Heart left ventricle (tissue), 16 donors: ENCODE measurements around the gene ORC3. TPM values are rescaled to one million over a fixed set of nuclear protein-coding genes. Genes with fewer than 3 reads are reported as not detected.
A peak's percentile ranks its signal among the peaks of the same experiment; 100 is the strongest.

ENCODE experiments used
- ATAC-seq, 4 donors: fragments of 200-7000 bp; cut with Tn5 transposase; one replicate each; pipeline ENCODE4 v1.9.1; 2020 to 2022; ENCODE audit warnings: moderate library complexity in 4 of 4, mild to moderate bottlenecking in 3 of 4, moderate number of reproducible peaks in 1 of 4
- DNase-seq, 5 donors: peaks; one replicate each; pipeline ENCODE4 v3.0.0-alpha.2; 2020
- H3K27ac ChIP-seq, 12 donors: fragments of 200-600 bp; sonication (generic) in 4 of 12; one replicate each; pipeline versions ENCODE4 v1.5.0 to v1.8.0; 2016 to 2022; ENCODE audit warnings: mild to moderate bottlenecking in 2 of 12
- H3K27me3 ChIP-seq, 9 donors: fragments of 200-600 bp; sonication (generic) in 2 of 9; one replicate each; pipeline versions ENCODE4 v1.5.1 to v1.8.0; 2016 to 2022; ENCODE audit warnings: mild to moderate bottlenecking in 3 of 9
- H3K36me3 ChIP-seq, 9 donors: fragments of 200-600 bp; sonication (generic) in 2 of 9; one replicate each; pipeline versions ENCODE4 v1.5.0 to v1.8.0; 2018 to 2022; ENCODE audit warnings: mild to moderate bottlenecking in 2 of 9
- H3K4me1 ChIP-seq, 12 donors: fragments of 200-600 bp; sonication (generic) in 4 of 12; one replicate each; pipeline versions ENCODE4 v1.5.0 to v1.8.0; 2016 to 2022; ENCODE audit warnings: mild to moderate bottlenecking in 3 of 12
- H3K4me3 ChIP-seq, 12 donors: fragments of 200-600 bp; sonication (generic) in 4 of 12; one replicate each; pipeline versions ENCODE4 v1.5.0 to v1.8.0; 2017 to 2022; ENCODE audit warnings: mild to moderate bottlenecking in 9 of 12, moderate library complexity in 4 of 12
- H3K9me3 ChIP-seq, 12 donors: fragments of 200-600 bp; sonication (generic) in 4 of 12; one replicate each; pipeline versions ENCODE4 v1.5.0 to v1.8.0; 2016 to 2022; ENCODE audit warnings: mild to moderate bottlenecking in 1 of 12
- CTCF ChIP-seq, 12 donors: fragments of 200-600 bp; sonication (generic) in 4 of 12; IDR thresholded peaks; one replicate each; pipeline versions ENCODE4 v1.5.0 to v1.8.0; 2018 to 2022; ENCODE audit warnings: antibody characterized with exemption in 12 of 12, mild to moderate bottlenecking in 5 of 12
- POLR2A ChIP-seq, 2 donors: fragments of 450-650 bp; IDR thresholded peaks; one replicate each; pipeline ENCODE4 v1.6.1; 2017; ENCODE audit warnings: antibody characterized with exemption in 2 of 2, mild to moderate bottlenecking in 2 of 2, moderate library complexity in 2 of 2
- WGBS, 4 donors: extraction: QIAGEN DNeasy Blood & Tissue Kit in 2 of 4; methylation state at CpG; one replicate each; pipeline versions ENCODE4 v1.1.5 to v1.1.7; 2013 to 2018; 5-methylcytosine and 5-hydroxymethylcytosine counted together
- intact Hi-C, 10 donors: fragments of 100-400 bp; cut with DNase I; formaldehyde crosslinking; loops; one replicate each; pipeline versions ENCODE4 v1.11.1 to v1.14.2; 2022
- polyA plus RNA-seq, 2 donors: library from polyadenylated mRNA; stranded (reverse); fragments of 200-250 nt; gene quantifications; one replicate each; pipeline ENCODE4 v1.2.3, GENCODE V29; 2013
- total RNA-seq, 9 donors: library from RNA; depleted of rRNA in 2 of 9; stranded (reverse); fragments of >200 nt in 2 of 9; fragmentation: NEBNext Ultra II Directional in 3 of 9; extraction: Animal tissue kit (Norgen Biotek cat#: 25700) in 3 of 9; gene quantifications; one replicate each; pipeline versions ENCODE4 v1.1.0 to v1.2.4, GENCODE V29; 2016 to 2023
- donor health status: ischemic (EF 13 %, LVEDD 7.1; RV severe dilation, severe dysfunction).
- donor health status: healthy with polysubstance abuse.
- donor health status: DM: no; HTN: yes; CAD: no.
- donor health status: DM: no; HTN: no; CAD: no.
- donor health status: ischemic (EF 25% LVEDD 6.9; RV normal size, moderate dysfunction).
- donor health status: ischemic (EF 25% LVEDD 5.7; RV mildly dilated, moderate dysfunction).
- donor health status: healthy.
- donor health status: DM: yes; HTN: yes; CAD: no.
- donor health status: ischemic (EF 35%, LVEDD 5.7; RV mildly dilated, moderate dysfunction).
- donor health status: nonischemic (EF 11% LVEDD 7.7; RV severe dilation, severe dysfunction).
- donor health status: DM: yes; HTN: yes; CAD: no.
- donor health status: PGD.
- donor health status: ischemic (EF 29% LVEDD 5.4; RV normal size, mild dysfunction).
- donor health status: nonischemic (EF 23%, LVEDD 6.1; RV moderate dilation, normal function).

ORC3 gene
- total and polyA plus RNA-seq, 11 donors: 15.2 to 28.6 (median 20.0) TPM

GRCh38 chr6:87661016-87661415 lies 71.1 kb downstream of the ORC3 start:
- DNase-seq (no peak), ATAC-seq (no peak)
- TF ChIP-seq POLR2A (IDR thresholded peaks at IDR 0.05) (no peak), CTCF (IDR thresholded peaks at IDR 0.05) (no peak)
- WGBS, 4 donors: 95 to 98% (median 97%) methylated on average over 1 of the region's 1 CpG
- no peak overlapping the region for H3K4me3 ChIP-seq
- no peaks in the 10 kb centered on the region for H3K27me3 ChIP-seq
- peaks cover 0 to 58% (median 21%) of the 10 kb centered on the region in 9 donors for H3K36me3 ChIP-seq
- peak overlapping the region in 6 of 12 donors; percentile 0 to 51 (median 12) for H3K27ac ChIP-seq
- H3K4me1 ChIP-seq: peaks cover 0 to 23% (median 0%) of the 10 kb centered on the region in 12 donors
- no peaks in the 10 kb centered on the region for H3K9me3 ChIP-seq
- intact Hi-C loops: loop anchor here in 1 of 10 donors (5.0 kb wide), 1 partner anchor 36 kb away; no protein-coding TSS in a partner anchor

DNA sequence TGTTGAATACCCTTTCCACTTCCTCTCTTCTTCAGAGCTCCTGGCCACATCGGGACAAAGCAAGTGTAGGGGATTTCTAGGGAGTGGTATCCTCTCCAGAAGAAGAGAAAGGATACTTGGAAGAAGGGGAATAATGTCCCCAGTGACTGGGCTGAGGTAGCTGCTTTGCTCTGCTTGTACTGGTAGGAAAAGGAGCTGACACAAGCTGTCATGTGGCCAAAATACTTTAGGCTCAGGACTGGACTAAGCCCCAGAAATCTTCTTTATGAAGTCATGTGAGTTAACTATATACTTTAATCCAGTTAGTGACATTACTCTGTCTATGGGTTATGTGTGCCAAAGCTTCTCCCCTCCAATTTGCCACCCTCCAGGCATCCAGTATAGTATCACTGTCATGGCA lies 71.6 kb downstream of the ORC3 start:
- intact Hi-C loops: loop anchor here in 1 of 10 donors (5.0 kb wide), 1 partner anchor 36 kb away; no protein-coding TSS in a partner anchor
- WGBS, 4 donors: 28 to 72% (median 60%) methylated on average over 1 of the region's 1 CpG
- Histone ChIP-seq H3K9me3 (no peaks in the 10 kb centered on the region), H3K4me3 (no peak overlapping the region), H3K36me3 (peaks cover 0 to 57% (median 22%) of the 10 kb centered on the region in 9 donors), H3K4me1 (peaks cover 0 to 23% (median 0%) of the 10 kb centered on the region in 12 donors), H3K27me3 (no peaks in the 10 kb centered on the region), H3K27ac (peak overlapping the region in 4 of 12 donors; percentile 11 to 51 (median 18))
- ATAC-seq (peak; percentile 19 to 48 (median 36)), DNase-seq (no peak)
- no peak for TF ChIP-seq CTCF (IDR thresholded peaks at IDR 0.05)
- TF ChIP-seq POLR2A (IDR thresholded peaks at IDR 0.05): no peak

DNA sequence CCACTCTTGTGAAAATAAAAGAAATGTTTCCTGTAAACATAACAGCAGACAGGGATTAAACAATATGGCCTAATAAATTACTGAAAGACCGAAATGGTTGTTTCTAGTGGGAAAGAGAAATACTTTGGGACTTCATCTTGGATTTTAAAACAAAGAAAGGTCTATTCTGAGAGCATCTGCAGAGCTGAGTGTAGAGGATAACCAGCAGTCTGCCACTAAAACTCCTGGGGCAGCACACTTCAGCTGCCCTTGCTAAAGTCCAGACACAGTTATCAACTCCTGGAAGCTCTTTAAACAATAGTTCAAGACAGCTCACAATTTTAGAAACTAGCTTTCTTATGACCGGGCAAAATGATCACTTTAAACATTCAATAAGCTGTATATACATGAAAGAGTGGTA lies 73.5 kb downstream of the ORC3 start:
- peaks cover 0 to 60% (median 32%) of the 10 kb centered on the region in 9 donors for H3K36me3 ChIP-seq
- H3K27me3 ChIP-seq: no peaks in the 10 kb centered on the region
- ATAC-seq (peak in 3 of 4 donors; percentile 53 to 66 (median 56)), DNase-seq (no peak)
- no peak overlapping the region for H3K4me3 ChIP-seq
- H3K9me3 ChIP-seq: no peaks in the 10 kb centered on the region
- peaks cover 0 to 15% (median 0%) of the 10 kb centered on the region in 12 donors for H3K4me1 ChIP-seq
- WGBS, 4 donors: 47 to 62% (median 55%) methylated on average over 2 of the region's 2 CpGs
- peak overlapping the region in 7 of 12 donors; percentile 0 to 36 (median 11) for H3K27ac ChIP-seq
- intact Hi-C loops: loop anchor here in 1 of 10 donors (5.0 kb wide), 1 partner anchor 34 kb away; no protein-coding TSS in a partner anchor
- no peak for TF ChIP-seq POLR2A (IDR thresholded peaks at IDR 0.05)
- TF ChIP-seq CTCF (IDR thresholded peaks at IDR 0.05): no peak

GRCh38 chr6:87664921-87665485 lies 75.1 kb downstream of the ORC3 start:
- DNase-seq: no peak
- peaks cover 0 to 68% (median 45%) of the 10 kb centered on the region in 9 donors for H3K36me3 ChIP-seq
- no peaks in the 10 kb centered on the region for H3K9me3 ChIP-seq
- no peak for TF ChIP-seq POLR2A (IDR thresholded peaks at IDR 0.05)
- no peak for TF ChIP-seq CTCF (IDR thresholded peaks at IDR 0.05)
- no peak for ATAC-seq
- no peak overlapping the region for H3K27ac ChIP-seq
- no peak overlapping the region for H3K4me3 ChIP-seq
- H3K4me1 ChIP-seq: peaks cover 0 to 8% (median 0%) of the 10 kb centered on the region in 12 donors
- intact Hi-C loops: loop anchor here in 1 of 10 donors (5.0 kb wide), 1 partner anchor 32 kb away; no protein-coding TSS in a partner anchor
- no peaks in the 10 kb centered on the region for H3K27me3 ChIP-seq
